HPDE6-E6E7 (cell line): ENCODE results near the gene ARHGAP11A.
"Not testable (repeated sequence)": the region's sequence is repeated elsewhere in the genome, so short reads cannot be mapped to it uniquely, and the experiment has no call there.

ENCODE experiments used
- DNase-seq: peaks from one replicate; pipeline ENCODE4 v3.0.0; 2011; ENCODE audit warnings: missing footprints; ENCODE audit errors: extremely low spot score

ARHGAP11A gene, protein sequence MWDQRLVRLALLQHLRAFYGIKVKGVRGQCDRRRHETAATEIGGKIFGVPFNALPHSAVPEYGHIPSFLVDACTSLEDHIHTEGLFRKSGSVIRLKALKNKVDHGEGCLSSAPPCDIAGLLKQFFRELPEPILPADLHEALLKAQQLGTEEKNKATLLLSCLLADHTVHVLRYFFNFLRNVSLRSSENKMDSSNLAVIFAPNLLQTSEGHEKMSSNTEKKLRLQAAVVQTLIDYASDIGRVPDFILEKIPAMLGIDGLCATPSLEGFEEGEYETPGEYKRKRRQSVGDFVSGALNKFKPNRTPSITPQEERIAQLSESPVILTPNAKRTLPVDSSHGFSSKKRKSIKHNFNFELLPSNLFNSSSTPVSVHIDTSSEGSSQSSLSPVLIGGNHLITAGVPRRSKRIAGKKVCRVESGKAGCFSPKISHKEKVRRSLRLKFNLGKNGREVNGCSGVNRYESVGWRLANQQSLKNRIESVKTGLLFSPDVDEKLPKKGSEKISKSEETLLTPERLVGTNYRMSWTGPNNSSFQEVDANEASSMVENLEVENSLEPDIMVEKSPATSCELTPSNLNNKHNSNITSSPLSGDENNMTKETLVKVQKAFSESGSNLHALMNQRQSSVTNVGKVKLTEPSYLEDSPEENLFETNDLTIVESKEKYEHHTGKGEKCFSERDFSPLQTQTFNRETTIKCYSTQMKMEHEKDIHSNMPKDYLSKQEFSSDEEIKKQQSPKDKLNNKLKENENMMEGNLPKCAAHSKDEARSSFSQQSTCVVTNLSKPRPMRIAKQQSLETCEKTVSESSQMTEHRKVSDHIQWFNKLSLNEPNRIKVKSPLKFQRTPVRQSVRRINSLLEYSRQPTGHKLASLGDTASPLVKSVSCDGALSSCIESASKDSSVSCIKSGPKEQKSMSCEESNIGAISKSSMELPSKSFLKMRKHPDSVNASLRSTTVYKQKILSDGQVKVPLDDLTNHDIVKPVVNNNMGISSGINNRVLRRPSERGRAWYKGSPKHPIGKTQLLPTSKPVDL

DNA sequence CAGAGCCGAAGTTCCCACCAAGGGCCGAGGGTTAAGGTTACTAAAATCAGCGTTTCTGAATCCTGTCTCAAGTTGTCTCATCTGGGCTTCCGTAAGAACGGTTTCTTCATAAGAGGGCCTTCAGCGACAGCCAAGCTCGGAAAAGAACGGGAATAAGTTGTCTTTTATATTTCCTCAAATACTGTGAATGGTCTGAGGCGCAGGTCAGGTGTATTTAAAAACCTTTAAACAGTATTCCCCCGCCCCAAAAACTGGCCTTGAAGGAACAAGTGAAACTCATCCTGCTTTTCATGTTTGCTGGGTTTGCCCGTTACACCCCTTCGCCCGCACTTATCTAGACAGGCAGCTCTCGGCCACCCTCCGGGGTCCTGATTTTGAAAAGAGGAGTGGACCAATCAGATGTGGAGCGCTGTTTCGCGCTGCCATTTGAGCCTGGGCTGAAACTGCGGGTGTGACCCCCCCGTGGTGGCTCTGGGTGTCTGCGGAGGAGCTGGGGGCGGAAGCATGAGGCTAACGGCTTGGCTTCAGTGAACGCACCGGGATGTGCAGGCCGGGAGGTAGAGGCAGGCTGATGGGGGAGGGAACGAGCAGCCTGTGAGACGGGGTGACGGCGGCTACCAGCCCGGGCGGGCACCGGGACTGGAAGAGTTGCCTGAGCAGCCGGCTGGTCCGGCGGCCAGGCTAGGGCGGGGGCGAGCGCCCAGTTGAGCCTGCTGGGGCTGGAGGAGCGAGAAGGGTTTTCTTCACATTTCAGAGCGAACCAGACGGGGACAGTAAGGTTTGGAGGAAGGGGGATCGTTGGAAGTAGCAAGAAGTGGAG is at the start of gene ARHGAP11A:
Gene ARHGAP11A (plus strand): TSS at position 454 of the 820 bp plus-strand sequence. CDS start 708 bp downstream, outside the sequence.
- not testable (repeated sequence) for DNase-seq

GRCh38 chr15:32568988-32569387 is 46.3 kb upstream of the ARHGAP11A start:
- not testable (repeated sequence) for DNase-seq

GRCh38 chr15:32578482-32578881 is 36.8 kb upstream of the ARHGAP11A start:
- DNase-seq: not testable (repeated sequence)

- not testable (repeated sequence) for DNase-seq
Measured at GRCh38 chr15:32585844-32586243, 29.5 kb upstream of the ARHGAP11A start.

DNA sequence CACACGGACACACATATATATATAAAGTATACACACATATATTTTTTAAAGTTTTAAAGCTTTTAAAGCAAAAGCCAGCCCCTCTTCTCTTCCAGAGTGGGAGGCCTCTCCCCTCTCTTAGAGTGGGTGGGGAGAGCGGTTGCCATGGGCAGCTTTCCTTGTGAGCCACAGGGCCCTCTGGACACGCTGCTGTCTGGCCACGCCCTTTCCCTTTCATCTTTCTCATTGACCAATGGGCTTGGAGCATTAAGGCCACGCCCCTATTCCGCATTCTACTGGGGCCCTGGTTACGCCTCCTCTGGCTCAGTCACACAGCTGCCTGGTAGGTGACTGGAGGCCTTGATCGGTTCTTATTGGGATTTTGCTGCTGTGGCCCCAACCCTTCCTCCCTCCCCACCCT is 22.2 kb upstream of the ARHGAP11A start, which contains the start of gene GOLGA8N:
Gene GOLGA8N (plus strand): TSS at position 306 of the 400 bp plus-strand sequence.
- not testable (repeated sequence) for DNase-seq

DNA sequence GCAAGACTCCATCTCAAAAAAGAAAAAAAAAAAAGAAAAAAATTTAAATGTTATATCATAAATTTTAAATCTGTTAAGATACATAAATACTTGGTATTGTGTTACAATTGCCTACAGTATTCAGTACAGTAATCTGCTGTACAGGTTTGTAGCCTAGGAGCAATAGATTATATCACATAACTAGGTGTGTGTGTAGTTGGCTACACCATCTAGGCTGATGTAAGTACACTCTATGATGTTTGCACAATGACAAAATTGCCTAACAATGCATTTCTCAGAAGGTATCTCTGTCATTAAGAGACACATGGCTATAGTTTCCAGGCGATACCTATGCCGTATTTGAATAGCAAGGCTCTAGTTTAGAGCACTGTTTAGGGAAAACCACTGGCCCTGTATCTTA is 5.8 kb upstream of the ARHGAP11A start:
- not testable (repeated sequence) for DNase-seq

GRCh38 chr15:32610719-32611118 is 4.6 kb upstream of the ARHGAP11A start:
- not testable (repeated sequence) for DNase-seq

- not testable (repeated sequence) for DNase-seq
Measured at GRCh38 chr15:32614712-32615050, 623 bp upstream of the ARHGAP11A start.

GRCh38 chr15:32615871-32616426 is 645 bp downstream of the ARHGAP11A start:
- not testable (repeated sequence) for DNase-seq

DNA sequence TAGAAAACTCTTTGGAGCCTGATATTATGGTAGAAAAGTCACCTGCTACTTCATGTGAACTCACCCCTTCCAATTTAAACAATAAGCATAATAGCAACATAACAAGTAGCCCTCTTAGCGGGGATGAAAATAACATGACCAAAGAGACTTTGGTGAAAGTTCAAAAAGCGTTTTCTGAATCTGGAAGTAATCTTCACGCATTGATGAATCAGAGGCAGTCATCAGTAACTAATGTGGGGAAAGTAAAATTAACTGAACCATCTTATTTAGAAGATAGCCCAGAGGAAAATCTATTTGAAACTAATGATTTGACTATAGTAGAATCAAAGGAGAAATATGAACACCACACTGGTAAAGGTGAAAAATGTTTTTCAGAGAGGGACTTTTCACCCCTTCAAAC is 21.1 kb downstream of the ARHGAP11A start:
- DNase-seq: no peak

- no peak for DNase-seq
Measured at GRCh38 chr15:32636908-32637567, 21.7 kb downstream of the ARHGAP11A start.

DNA sequence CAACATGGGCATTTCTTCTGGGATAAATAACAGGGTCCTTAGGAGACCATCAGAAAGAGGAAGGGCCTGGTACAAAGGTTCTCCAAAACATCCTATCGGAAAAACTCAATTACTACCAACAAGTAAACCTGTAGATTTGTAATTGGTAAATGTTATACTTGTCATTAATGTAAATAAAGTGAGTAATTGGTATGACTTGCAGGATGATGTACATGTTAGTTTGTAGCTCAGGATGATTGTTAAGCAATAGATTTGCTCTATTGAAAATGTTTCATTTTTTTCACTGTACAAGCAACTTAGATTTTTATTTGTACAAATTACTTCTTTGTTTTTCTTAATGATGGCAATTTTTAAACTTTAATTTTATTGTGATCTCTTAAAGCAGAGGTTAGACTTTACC is 22.4 kb downstream of the ARHGAP11A start:
- no peak for DNase-seq

DNA sequence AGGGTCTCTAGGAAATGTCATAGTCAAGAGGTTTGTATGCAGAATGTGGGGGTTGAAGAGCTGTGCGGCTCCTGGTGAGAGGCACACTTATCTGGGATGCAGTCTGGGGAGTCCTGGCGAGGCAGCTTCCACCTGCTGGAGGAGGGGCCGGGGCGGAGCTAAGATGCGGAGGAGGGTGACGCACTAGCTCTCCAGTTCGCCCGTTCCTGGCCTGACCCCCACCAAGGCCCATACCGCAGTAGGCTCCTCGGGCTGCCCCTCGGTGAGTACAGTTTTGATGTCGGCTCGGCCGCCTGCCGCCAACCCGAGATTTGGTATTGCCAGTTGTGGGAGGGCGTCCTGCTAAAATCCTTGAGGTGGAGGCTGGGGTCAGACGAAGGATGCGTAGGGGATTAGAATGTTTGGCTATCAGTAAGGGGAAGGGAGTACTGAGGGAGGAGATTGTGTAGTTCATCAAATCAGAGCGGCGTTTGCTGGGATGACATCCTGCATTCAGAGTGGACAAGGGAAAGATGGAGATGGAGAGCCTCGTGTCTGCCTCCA is 26.3 kb downstream of the ARHGAP11A start, which contains the start of gene SCG5:
Gene SCG5 (plus strand): TSS at position 194 of the 543 bp plus-strand sequence. CDS start 1,883 bp downstream, outside the sequence.
- no peak for DNase-seq

DNA sequence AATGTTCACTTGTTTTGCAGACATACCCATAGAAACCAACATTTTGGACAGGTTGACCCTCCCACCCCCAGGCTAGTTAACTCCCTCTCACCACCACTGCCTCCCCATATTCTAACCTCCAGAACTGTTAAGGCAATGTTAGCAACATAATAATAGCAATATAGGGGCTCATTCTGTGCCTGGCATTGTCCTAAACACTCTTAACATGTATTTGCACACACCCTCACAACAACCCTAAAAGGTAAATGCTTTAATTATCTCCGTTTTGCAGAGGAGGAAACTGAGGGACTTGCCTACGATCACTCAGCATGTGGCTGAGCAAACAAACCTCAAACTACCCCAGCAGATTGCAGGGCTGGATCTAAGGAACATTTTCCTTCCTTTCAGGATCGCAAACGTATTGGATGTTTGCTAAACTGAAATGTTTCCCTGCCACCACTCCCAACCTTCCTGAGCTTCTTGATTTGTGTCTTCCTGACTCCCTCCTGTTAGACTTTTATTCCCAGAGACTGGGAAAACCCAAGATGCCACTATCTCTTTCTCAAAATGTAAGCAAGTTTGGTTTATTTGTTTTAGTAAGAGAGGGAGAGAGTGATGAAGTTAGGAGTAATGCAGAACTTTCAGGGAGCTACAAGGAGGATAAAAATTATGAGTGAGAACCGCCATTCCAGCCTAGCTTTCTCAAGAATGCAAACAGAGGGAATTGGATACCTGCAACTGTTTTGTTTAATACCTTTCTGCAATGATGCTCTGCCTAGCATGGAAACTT is 27.5 kb downstream of the ARHGAP11A start:
- DNase-seq: no peak

GRCh38 chr15:32643907-32644445 is 28.7 kb downstream of the ARHGAP11A start:
- no peak for DNase-seq

GRCh38 chr15:32646291-32646690 is 31.0 kb downstream of the ARHGAP11A start:
- no peak for DNase-seq

DNA sequence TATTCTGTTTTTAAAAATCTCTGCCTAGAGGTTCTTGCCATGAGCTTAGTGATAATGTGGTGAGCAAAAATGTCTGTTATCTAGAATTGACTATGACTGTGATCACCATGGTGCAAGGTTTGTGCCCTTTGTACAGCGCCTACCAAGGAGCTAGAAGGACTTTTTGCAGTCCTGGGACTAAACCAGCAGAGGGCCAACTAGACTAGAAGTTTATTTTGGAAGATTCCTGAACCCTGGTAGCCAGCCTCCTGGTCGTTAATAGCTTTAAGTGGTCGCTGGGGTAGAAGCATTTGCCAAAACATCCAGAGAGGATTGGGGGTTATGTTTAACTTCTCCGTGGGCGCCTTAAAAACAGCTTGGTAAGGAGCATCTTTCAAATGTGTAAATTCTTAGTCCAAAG is 34.0 kb downstream of the ARHGAP11A start:
- DNase-seq: no peak

GRCh38 chr15:32651229-32651837 is 36.0 kb downstream of the ARHGAP11A start:
- peak; percentile 69 for DNase-seq
